B cell (primary cell): ENCODE measurements around the gene UBN1.

Source experiments
- EZH2 ChIP-seq: IDR thresholded peaks from 2 replicates; pipeline ENCODE4 v1.6.1; 2012; ENCODE audit warnings: borderline replicate concordance, low read depth, mild to moderate bottlenecking, moderate library complexity, low read length; ENCODE audit not compliant: insufficient read depth, poor library complexity, severe bottlenecking
- TF ChIP-seq, protein P1 (sequence below): fragments of 200-600 bp; IDR thresholded peaks from one replicate; pipeline ENCODE4 v1.8.0; 2022; ENCODE audit warnings: antibody characterized with exemption, mild to moderate bottlenecking

GRCh38 chr16:4917117-4917516 is 69.8 kb downstream of the UBN1 start:
- TF ChIP-seq, protein P1, sequence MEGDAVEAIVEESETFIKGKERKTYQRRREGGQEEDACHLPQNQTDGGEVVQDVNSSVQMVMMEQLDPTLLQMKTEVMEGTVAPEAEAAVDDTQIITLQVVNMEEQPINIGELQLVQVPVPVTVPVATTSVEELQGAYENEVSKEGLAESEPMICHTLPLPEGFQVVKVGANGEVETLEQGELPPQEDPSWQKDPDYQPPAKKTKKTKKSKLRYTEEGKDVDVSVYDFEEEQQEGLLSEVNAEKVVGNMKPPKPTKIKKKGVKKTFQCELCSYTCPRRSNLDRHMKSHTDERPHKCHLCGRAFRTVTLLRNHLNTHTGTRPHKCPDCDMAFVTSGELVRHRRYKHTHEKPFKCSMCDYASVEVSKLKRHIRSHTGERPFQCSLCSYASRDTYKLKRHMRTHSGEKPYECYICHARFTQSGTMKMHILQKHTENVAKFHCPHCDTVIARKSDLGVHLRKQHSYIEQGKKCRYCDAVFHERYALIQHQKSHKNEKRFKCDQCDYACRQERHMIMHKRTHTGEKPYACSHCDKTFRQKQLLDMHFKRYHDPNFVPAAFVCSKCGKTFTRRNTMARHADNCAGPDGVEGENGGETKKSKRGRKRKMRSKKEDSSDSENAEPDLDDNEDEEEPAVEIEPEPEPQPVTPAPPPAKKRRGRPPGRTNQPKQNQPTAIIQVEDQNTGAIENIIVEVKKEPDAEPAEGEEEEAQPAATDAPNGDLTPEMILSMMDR = no peak
- no peak for TF ChIP-seq EZH2
